Hepatocyte (in vitro differentiated cells): ENCODE measurements around the gene GYPC.

ENCODE experiments used
- CTCF ChIP-seq: fragments of 200-600 bp; sonication (generic); IDR thresholded peaks from 2 replicates; pipeline ENCODE4 v1.5.1; 2016; ENCODE audit warnings: antibody characterized with exemption, mild to moderate bottlenecking; ENCODE audit not compliant: poor library complexity
- EZH2 ChIP-seq: fragments of 200-600 bp; sonication (generic); IDR thresholded peaks from 2 replicates; pipeline ENCODE4 v1.6.1; 2016; ENCODE audit warnings: antibody characterized with exemption, mild to moderate bottlenecking, borderline replicate concordance

- TF ChIP-seq CTCF (no peak), EZH2 (no peak)
Observed at GRCh38 chr2:126665483-126665882, 9.5 kb downstream of the GYPC start.
